NCI-H1694 (cell line): ENCODE results near the gene PEAR1.
A peak's percentile ranks its signal among the peaks of the same experiment; 100 is the strongest.

Source experiments
- DNase-seq: peaks from one replicate; lab custom pipeline; 2025; lab: John Stamatoyannopoulos, UW

The PEAR1 gene

DNA sequence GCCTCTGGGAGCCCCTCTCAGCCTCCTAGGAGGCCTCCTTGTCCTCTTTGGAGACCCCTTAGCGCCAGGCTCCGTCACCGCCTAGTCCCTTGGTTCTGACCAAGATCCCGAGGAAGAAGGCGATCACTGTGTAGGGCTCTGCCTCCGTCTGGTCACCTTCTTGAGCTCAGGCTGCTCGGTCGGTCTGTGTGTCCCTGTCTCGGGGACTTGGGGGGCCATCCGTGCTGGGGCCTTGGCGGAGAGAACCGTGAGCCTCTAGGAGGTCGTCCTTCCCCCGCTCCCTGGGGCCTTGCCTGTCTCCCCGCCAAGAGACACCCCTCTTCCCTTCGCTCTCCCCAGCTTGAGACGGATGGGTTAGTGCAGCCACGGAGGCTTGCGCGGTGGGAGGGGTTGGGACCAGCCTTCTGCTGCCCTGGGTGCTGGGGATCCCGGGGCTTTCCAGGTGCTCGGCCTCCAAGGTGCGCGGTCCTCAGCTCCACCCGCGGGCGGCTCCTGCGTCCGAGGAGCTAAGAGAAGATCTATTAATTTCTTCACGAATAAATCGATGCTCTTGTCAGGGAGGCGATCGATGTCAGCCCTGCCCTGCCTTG, 33.9 kb upstream of the PEAR1 start:
- DNase-seq = no peak

- DNase-seq = no peak
Observed at GRCh38 chr1:156860113-156860627, 33.3 kb upstream of the PEAR1 start.

DNA sequence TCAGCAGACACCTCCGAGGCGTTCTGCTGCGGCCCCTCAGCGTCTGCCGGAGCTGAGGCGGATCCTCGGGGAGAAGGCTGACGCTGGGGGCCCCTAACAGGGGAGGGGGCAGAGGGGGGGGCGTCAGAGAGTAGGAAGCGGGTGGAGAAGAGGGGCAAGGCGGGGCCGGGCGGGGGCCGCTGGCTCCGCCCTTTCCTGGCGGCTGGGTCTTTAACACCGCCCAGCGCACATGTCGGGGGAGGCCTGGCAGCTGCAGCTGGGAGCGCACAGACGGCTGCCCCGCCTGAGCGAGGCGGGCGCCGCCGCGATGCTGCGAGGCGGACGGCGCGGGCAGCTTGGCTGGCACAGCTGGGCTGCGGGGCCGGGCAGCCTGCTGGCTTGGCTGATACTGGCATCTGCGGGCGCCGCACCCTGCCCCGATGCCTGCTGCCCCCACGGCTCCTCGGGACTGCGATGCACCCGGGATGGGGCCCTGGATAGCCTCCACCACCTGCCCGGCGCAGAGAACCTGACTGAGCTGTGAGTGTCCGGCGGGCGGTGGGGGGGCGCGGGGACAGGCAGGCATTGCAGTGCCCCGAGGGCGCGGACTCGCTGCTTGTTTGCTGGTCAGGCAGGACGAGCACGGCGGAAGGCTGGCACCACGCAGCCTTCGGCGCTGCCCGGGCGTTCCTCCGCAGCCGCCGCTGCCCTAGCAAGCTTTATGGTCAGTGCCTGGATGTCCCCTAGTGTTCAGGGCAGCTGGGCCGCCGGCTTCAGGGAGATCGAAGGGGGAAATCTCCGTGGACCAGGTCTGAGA, 32.7 kb upstream of the PEAR1 start, which contains the start of gene NTRK1:
TSS of gene NTRK1 (plus strand) at position 238 of the 796 bp plus-strand sequence. CDS start at position 308, 70 bp downstream.
- peak; percentile 92 for DNase-seq

DNA sequence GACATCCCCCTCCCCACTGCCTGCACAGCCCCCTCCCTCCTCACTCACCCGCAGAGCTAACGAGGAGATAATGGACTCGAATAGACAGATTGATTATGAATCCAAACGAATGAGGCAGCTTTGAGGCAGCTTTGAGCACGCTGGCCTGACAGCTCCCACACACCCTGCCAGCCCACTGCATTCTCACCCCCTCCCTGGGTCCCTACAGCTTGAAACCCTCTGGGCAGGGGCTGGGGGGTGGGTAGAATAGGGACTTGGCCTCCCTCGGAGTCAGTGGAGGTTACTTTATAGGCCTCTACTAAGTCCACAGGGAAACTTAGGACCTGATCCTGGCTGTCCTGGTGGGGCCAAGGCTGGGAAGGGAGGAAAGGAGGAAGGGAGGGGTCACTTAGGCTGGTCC, 30.9 kb upstream of the PEAR1 start:
- DNase-seq = no peak

- DNase-seq = no peak
Observed at GRCh38 chr1:156862997-156863599, 30.4 kb upstream of the PEAR1 start.

DNA sequence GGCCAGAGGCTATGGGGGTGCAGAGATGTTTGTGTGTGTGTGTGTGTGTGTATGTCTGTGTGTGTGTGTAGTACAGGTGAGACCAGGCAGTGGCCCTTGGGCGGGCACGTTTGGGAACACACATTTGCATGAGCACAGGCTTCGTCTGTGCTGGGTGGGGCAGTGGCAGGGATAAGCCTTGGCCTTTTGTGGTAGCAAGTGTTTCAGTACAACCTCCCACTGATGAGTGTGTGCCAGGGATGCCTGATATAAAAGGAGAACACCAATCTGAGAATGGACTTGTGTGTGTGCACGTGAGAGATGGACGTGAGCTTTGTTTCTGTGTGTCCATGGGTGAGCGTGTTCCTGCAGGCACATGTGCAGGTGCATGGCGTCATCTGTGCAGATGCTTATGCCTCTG, 29.9 kb upstream of the PEAR1 start:
- no peak for DNase-seq

GRCh38 chr1:156864796-156865195, 28.7 kb upstream of the PEAR1 start:
- no peak for DNase-seq

GRCh38 chr1:156865258-156865657, 28.3 kb upstream of the PEAR1 start:
- no peak for DNase-seq

DNA sequence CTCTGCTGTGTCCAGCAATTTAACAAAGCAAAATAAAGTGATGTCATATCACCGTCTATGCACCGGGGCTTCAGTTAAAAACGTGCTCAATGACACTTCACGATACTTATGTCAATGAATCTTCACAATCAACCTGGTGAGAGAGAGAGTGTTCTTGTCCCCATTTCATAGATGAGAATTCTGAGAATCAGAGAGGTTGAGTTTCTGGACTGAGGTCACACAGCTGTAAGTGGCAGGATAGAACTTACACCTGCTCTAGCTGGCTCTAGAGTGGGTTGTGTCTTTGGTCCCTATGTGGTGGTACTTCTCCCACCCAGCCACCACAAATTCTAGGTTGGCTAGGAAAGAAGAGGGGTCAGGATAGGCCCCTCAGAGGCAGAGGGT, 27.7 kb upstream of the PEAR1 start:
- DNase-seq = no peak

GRCh38 chr1:156866249-156866909, 27.1 kb upstream of the PEAR1 start:
- no peak for DNase-seq

DNA sequence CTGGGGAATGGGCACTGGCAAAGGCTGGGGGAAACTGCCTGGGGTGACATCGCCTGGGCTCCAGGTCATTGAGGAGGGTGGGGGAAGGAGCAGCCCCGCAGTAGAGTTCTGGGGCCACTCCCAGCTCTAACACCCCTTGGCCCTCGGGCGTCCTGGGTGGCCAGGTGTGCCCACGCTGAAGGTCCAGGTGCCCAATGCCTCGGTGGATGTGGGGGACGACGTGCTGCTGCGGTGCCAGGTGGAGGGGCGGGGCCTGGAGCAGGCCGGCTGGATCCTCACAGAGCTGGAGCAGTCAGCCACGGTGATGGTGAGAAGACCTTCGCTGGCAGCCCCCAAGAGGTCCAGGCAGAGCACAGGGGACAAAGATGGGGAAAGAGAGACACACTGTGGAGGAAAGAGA, 25.2 kb upstream of the PEAR1 start:
- peak; percentile 37 for DNase-seq

GRCh38 chr1:156869455-156869854, 24.1 kb upstream of the PEAR1 start:
- no peak for DNase-seq

DNA sequence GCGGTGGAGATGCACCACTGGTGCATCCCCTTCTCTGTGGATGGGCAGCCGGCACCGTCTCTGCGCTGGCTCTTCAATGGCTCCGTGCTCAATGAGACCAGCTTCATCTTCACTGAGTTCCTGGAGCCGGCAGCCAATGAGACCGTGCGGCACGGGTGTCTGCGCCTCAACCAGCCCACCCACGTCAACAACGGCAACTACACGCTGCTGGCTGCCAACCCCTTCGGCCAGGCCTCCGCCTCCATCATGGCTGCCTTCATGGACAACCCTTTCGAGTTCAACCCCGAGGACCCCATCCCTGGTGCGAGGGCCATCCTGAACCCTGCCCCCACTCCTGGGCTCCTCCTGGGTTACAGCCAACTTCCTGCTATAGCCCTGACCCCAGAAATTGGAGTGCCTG, 19.9 kb upstream of the PEAR1 start:
- DNase-seq = no peak

DNA sequence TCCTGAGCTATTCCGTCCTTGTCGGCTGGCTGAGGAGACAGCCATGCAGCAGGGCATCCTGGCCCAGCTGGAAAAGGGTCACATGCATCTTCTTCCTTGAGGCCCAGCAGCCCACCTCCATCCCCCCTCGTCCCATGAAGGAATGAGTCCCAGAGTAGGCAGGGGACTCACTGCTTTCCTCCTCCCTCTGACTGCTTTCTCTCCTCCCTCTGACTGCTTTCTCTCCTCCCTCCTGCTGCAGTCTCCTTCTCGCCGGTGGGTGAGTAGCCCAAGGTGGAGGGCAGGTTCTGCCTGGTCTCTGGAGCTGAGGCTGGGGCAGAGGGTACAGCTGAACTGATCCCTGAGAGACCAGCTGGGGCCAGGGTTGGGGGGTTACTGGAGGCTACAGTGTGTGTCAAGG, 19.4 kb upstream of the PEAR1 start:
- DNase-seq = no peak

- DNase-seq = no peak
Observed at GRCh38 chr1:156874572-156875340, 18.8 kb upstream of the PEAR1 start.

DNA sequence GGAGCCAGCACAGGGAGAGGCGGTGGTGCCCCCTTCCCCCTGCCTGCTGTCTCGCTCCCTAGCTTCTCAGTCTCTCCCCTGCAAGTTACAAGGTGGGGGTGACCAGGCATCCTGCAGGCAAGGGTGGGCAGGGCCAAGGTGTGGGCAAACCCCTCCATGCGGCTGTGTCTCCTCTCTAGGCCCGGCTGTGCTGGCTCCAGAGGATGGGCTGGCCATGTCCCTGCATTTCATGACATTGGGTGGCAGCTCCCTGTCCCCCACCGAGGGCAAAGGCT, 18.2 kb upstream of the PEAR1 start:
- DNase-seq = no peak

DNA sequence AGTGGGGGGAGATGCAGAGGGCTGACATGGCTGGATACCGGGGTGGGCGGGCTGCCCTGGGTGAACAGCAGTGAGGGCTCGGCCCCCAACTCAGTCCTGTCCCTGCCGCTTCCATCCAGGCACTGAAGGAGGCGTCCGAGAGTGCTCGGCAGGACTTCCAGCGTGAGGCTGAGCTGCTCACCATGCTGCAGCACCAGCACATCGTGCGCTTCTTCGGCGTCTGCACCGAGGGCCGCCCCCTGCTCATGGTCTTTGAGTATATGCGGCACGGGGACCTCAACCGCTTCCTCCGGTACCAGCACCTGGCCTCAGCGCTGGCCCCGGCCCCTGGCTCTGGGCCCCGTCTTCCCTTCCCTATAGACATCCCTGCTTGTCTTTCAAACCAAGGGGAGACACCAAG, 17.2 kb upstream of the PEAR1 start:
- DNase-seq = no peak

DNA sequence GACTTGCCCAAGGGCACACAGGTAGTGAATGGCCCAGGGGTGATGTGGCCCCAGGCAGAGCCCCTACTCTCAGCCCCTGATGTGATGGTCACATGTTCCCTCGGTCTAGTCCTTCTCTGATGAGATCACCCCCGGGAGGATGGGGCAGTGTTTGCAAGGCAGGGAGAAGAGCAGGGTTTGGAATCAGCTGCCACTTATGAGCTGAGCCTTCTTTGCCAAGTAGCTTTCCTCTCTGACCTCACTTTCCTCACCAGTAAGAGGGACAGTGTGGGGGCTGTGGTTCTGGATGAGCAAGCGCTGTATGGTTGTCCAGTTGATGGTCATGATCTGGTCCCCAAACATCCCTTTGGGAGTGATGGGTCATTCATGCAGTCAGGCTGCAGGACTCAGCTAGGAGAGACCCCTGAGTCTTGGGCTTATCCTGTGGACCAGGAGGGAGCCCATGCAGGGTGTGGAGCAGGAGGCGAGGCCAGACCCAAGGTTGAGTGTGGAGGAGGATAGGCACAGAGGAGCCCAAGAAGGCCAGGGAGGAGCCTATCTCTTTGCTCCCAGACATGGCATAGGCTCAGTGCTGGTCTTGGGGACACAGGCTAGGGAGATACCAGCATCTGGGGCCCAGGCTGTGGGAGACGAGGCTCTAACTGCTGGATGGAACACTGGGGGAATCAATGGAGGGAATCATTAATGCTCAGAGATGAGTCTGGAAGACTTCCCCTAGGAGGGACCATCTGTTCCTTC, 15.9 kb upstream of the PEAR1 start:
- DNase-seq = no peak

DNA sequence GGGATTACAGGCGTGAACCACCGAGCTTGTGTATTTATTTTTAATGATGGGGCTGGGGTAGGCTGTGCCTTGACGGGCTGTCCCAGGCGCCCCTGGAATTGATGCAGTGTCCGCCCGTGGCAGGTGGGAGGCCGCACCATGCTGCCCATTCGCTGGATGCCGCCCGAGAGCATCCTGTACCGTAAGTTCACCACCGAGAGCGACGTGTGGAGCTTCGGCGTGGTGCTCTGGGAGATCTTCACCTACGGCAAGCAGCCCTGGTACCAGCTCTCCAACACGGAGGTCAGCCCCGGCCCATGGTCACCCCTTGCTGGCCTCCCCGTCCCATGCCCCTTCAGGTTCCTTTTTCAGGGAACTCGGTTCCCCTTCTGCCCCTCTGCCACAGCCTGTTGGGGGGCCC, 13.6 kb upstream of the PEAR1 start:
- no peak for DNase-seq

DNA sequence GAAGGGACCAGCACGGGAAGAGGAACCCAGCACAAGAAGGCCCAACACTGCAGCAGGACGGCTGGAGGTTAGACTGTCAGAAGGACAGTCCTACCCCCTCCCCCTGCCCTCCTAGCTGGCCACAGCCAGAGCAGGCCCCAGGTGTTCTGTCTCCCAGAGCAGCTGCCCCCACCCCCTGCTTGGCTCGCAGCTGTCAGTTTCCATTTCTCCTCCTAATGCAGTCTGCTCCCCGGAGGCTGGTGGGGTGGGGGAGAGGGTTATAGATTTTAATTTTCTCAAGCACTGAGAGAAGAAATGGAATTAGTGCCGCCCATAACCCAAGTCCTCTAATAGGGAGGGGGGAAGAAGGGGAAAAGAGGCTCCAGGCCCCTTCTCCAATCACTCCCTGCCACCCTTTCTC, 13.0 kb upstream of the PEAR1 start:
- DNase-seq = no peak

- DNase-seq = no peak
Observed at GRCh38 chr1:156881101-156881500, 12.4 kb upstream of the PEAR1 start.
